Measurements from ENCODE around the gene STAT3. TPM values are rescaled to one million over a fixed set of nuclear protein-coding genes. Genes with fewer than 3 reads are reported as not detected.

The STAT3 gene
- total and polyA plus RNA-seq, 2 of the 13 experiments (the other 11 are each of a cell fraction or from before 2014, with no cell fraction given), result 61.8 to 62.4 TPM

DNA sequence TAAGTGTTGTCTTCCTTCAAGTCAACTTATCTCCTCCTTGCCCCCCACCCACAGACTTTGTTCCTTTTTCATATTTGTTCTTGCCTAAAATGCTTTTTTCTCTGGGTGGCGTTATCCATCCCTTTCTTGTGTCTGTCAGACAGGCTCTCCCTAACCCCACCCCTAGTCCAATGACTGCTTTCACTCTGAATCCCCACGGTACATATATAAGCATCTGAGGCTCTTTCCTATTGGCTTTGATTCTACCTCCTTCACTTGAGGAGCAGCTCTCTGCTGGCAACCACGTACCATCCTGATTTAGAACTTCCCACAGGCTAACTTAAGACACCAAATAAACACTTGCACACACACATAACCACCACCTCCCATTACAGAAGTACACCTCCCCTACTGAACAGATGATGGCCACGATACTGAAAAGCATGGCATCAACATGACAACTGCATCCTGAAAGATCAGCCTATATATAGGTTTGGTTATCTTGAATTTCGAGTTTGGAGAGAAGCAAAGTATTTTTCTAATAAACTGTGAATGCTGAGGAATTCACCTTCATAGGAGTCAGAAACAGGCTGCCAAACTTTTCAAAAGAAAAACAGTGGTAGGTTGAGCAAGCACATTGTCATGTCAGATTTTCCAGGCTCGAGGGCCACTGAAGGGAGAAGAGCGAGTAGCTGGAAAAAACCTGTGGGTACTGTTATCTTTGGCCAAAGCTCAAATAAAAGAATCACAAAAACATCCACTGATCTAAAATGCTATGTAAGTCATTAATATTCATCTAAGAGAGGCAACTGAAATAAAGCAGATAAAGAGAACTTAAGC lies 24.3 kb downstream of the STAT3 start:
- peaks cover 60% of the 10 kb centered on the region for H3K4me1 ChIP-seq (ENCODE audit: insufficient read depth, low read length)
- POLR2A ChIA-PET, result no interaction called here

DNA sequence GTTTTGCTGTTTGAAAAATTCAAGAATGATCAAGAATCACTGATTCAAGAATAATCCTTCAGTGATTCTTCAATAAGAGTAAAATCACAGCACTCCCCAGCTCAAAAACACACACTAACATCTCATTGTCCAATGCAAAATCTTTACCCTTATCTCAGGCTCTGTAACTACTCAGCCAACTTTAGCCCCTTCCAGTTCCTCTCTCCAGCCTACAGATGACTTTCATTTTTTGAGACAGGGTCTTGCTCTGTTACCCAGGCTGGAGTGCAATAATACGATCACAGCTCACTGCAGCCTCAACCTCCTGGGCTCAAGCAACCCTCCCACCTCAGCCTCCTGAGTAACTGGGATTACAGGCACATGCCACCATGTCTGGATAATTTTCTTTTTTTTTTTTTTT lies 25.0 kb downstream of the STAT3 start:
- no peak for TF ChIP-seq MED13 (CRISPR knock-in tag; IDR thresholded peaks at IDR 0.05)
- no peaks in the 10 kb centered on the region for H3K9me3 ChIP-seq (ENCODE audit: low read length)
- H2AFZ ChIP-seq (ENCODE audit: low read length), result no peak overlapping the region
- no peaks in the 10 kb centered on the region for H3K27me3 ChIP-seq (ENCODE audit: control insufficient read depth in 1 of 2, insufficient read depth in 2 of 2, low read length in 2 of 2)
- ATAC-seq, result no peak
- H3K36me3 ChIP-seq (replicated peaks in 1 of 2; ENCODE audit: control insufficient read depth in 1 of 2, insufficient read depth in 2 of 2, low read length in 2 of 2), result 0 out of 5 replicates have a peak, but pooled peaks cover 0 to 2% of the 10 kb centered on the region in 2 experiments
- no TSS peak for BruUV-seq (replicated peaks)
- intact Hi-C loops (cut with micrococcal nuclease; ENCODE audit: unreplicated experiment) (no loop called here), in situ Hi-C loops (cut with HindIII; ENCODE audit: extremely low pct_ligation_motif_present, low pct_unique_long_range_greater_than_20kb) (no loop called here)
- peaks cover 80% of the 10 kb centered on the region for H3K79me2 ChIP-seq (ENCODE audit: insufficient read depth, low read length)
- peaks cover 52% of the 10 kb centered on the region for H3K4me1 ChIP-seq (ENCODE audit: insufficient read depth, low read length)
- no peak for FAIRE-seq
- CTCF ChIA-PET (ENCODE audit: low intra/inter-chr PET ratio, low total read pairs), result no interaction called here
- no peak overlapping the region for H3K4me2 ChIP-seq (ENCODE audit: low read depth, low read length)
- H3K4me3 ChIP-seq (replicated peaks in 1 of 3; ENCODE audit: insufficient read depth in 1 of 3, low read depth in 2 of 3, low read length in 3 of 3), result no peak overlapping the region
- no peak overlapping the region for H3K9ac ChIP-seq (ENCODE audit: insufficient read depth, low read depth, low read length)
- no peak overlapping the region for H3K27ac ChIP-seq (ENCODE audit: extremely low read length, insufficient read depth, low read length)
- 92% methylated on average over 1 of the region's 1 CpG for WGBS (ENCODE audit: low lambda C conversion rate)
- POLR2A ChIA-PET, result no interaction called here
- peaks cover 39% of the 10 kb centered on the region for H4K20me1 ChIP-seq (ENCODE audit: insufficient read depth, low read length)
- DNase-seq (ENCODE audit: low spot score), result no peak

More for the DNA sequence above, 24.3 kb downstream of the STAT3 start:
- peaks cover 76% of the 10 kb centered on the region for H3K79me2 ChIP-seq (ENCODE audit: insufficient read depth, low read length)
- BruUV-seq (replicated peaks), result no TSS peak
- CTCF ChIA-PET (ENCODE audit: low intra/inter-chr PET ratio, low total read pairs), result no interaction called here
- WGBS (ENCODE audit: low lambda C conversion rate), result 95% methylated on average over 7 of the region's 7 CpGs
- no peaks in the 10 kb centered on the region for H3K27me3 ChIP-seq (ENCODE audit: control insufficient read depth in 1 of 2, insufficient read depth in 2 of 2, low read length in 2 of 2)
- H3K4me2 ChIP-seq (ENCODE audit: low read depth, low read length), result no peak overlapping the region
- 0 out of 5 replicates have a peak, but pooled peaks cover 0 to 2% of the 10 kb centered on the region in 2 experiments for H3K36me3 ChIP-seq (replicated peaks in 1 of 2; ENCODE audit: control insufficient read depth in 1 of 2, insufficient read depth in 2 of 2, low read length in 2 of 2)
- in situ Hi-C loops (cut with HindIII; ENCODE audit: extremely low pct_ligation_motif_present, low pct_unique_long_range_greater_than_20kb), result no loop called here
- no peaks in the 10 kb centered on the region for H3K9me3 ChIP-seq (ENCODE audit: low read length)
- intact Hi-C loops (cut with micrococcal nuclease; ENCODE audit: unreplicated experiment), result no loop called here
- H4K20me1 ChIP-seq (ENCODE audit: insufficient read depth, low read length), result peaks cover 38% of the 10 kb centered on the region
- no peak for ATAC-seq
- H3K27ac ChIP-seq (ENCODE audit: extremely low read length, insufficient read depth, low read length), result no peak overlapping the region
- H2AFZ ChIP-seq (ENCODE audit: low read length), result no peak overlapping the region
- no peak overlapping the region for H3K9ac ChIP-seq (ENCODE audit: insufficient read depth, low read depth, low read length)
- DNase-seq (ENCODE audit: low spot score), result no peak
- no peak overlapping the region for H3K4me3 ChIP-seq (replicated peaks in 1 of 3; ENCODE audit: insufficient read depth in 1 of 3, low read depth in 2 of 3, low read length in 3 of 3)
- TF ChIP-seq TBP (CRISPR knock-in tag; IDR thresholded peaks at IDR 0.05) (no peak), ZNF326 (CRISPR knock-in tag; IDR thresholded peaks at IDR 0.05; ENCODE audit: borderline replicate concordance) (no peak), RBM22 (optimal IDR thresholded peaks at IDR 0.05; ENCODE audit: low read length) (peak; percentile 40)
- no peak for FAIRE-seq
